HepG2 (cell line): ENCODE results near the gene SRSF8. TPM values are rescaled to one million over a fixed set of nuclear protein-coding genes. Genes with fewer than 3 reads are reported as not detected.
A peak's percentile ranks its signal among the peaks of the same experiment; 100 is the strongest.

Experiments
- HDAC6 ChIP-seq: fragments of 200-600 bp; sonication (generic); IDR thresholded peaks from 2 replicates; pipeline ENCODE4 v1.7.0; 2017; ENCODE audit warnings: mild to moderate bottlenecking, antibody characterized with exemption, low read length, low read depth
- PCBP1 ChIP-seq: fragments of 200-400 bp; formaldehyde crosslinking; IDR thresholded peaks from 2 replicates; pipeline ENCODE4 v1.6.1; 2017; ENCODE audit warnings: mild to moderate bottlenecking, low read depth, low read length, borderline replicate concordance
- RAD21 ChIP-seq: fragments of 450-650 bp; formaldehyde crosslinking; IDR thresholded peaks from 2 replicates; pipeline ENCODE4 v1.5.0; 2020; ENCODE audit warnings: mild to moderate bottlenecking
- RARG ChIP-seq: sonication (generic); formaldehyde crosslinking; IDR thresholded peaks from 2 replicates; pipeline ENCODE4 v1.4.0; 2020; ENCODE audit warnings: low read depth, mild to moderate bottlenecking, missing genetic modification reagents
- TOE1 ChIP-seq: sonication (generic); formaldehyde crosslinking; IDR thresholded peaks from 2 replicates; pipeline ENCODE4 v1.4.0; 2020; ENCODE audit warnings: mild to moderate bottlenecking, missing genetic modification reagents
- U2AF1 ChIP-seq: fragments of 200-400 bp; formaldehyde crosslinking; optimal IDR thresholded peaks from 2 replicates; pipeline ENCODE3; 2017; ENCODE audit warnings: mild to moderate bottlenecking, low read depth, low read length
- ZBTB38 ChIP-seq: sonication (generic); formaldehyde crosslinking; IDR thresholded peaks from 2 replicates; pipeline ENCODE4 v1.5.1; 2020; ENCODE audit warnings: mild to moderate bottlenecking, missing genetic modification reagents
- ZBTB44 ChIP-seq: sonication (generic); formaldehyde crosslinking; IDR thresholded peaks from 2 replicates; pipeline ENCODE4 v1.4.0; 2020; ENCODE audit warnings: missing genetic modification reagents
- ZFP91 ChIP-seq: sonication (generic); formaldehyde crosslinking; IDR thresholded peaks from 2 replicates; pipeline ENCODE4 v1.9.0; 2022; ENCODE audit warnings: missing genetic modification reagents, mild to moderate bottlenecking, borderline replicate concordance
- ZHX1 ChIP-seq: sonication (generic); formaldehyde crosslinking; IDR thresholded peaks from 2 replicates; pipeline ENCODE4 v1.8.1; 2022; ENCODE audit warnings: low read depth, mild to moderate bottlenecking, missing genetic modification reagents
- ZNF30 ChIP-seq: sonication (generic); formaldehyde crosslinking; IDR thresholded peaks from 2 replicates; pipeline ENCODE4 v1.5.0; 2020; ENCODE audit warnings: mild to moderate bottlenecking, missing genetic modification reagents
- ZNF547 ChIP-seq: sonication (generic); formaldehyde crosslinking; IDR thresholded peaks from 2 replicates; pipeline ENCODE4 v1.5.1; 2020; ENCODE audit warnings: mild to moderate bottlenecking, missing genetic modification reagents
- polyA plus RNA-seq, 8 experiments: library from polyadenylated mRNA; depleted of rRNA in 3 of 8; stranded (reverse) in 7 of 8; unstranded in 1 of 8; fragments of >200 nt; fragmentation: Illumina TruSeq in 4 of 8; extraction: Trizol in 4 of 8; gene quantifications; 2 replicates each; pipeline versions ENCODE4 v1.2.1 to v1.2.3, GENCODE V29; 2011 to 2016; ENCODE audit warnings: low read depth in 4 of 8, missing spikeins in 1 of 8, mixed read lengths in 1 of 8; ENCODE audit not compliant: insufficient read depth in 1 of 8
- total RNA-seq, 5 experiments: library from RNA; depleted of rRNA; stranded (reverse); fragments of >200 nt; fragmentation: Illumina TruSeq; extraction: Trizol; gene quantifications; 2 replicates each; pipeline ENCODE4 v1.2.3, GENCODE V29; 2016; ENCODE audit warnings: low read depth in 1 of 5
- TF ChIP-seq, protein P1 (sequence below): sonication (generic); formaldehyde crosslinking; IDR thresholded peaks from 2 replicates; pipeline ENCODE4 v1.4.0; 2020; ENCODE audit warnings: missing genetic modification reagents
- TF ChIP-seq, protein P2 (sequence below): sonication (generic); formaldehyde crosslinking; IDR thresholded peaks from 2 replicates; pipeline ENCODE4 v1.5.1; 2020; ENCODE audit warnings: mild to moderate bottlenecking, missing genetic modification reagents, moderate library complexity
- TF ChIP-seq, protein P3 (sequence below): sonication (generic); formaldehyde crosslinking; IDR thresholded peaks from 2 replicates; pipeline ENCODE4 v1.4.0; 2020; ENCODE audit warnings: mild to moderate bottlenecking, low read depth, missing genetic modification reagents

The SRSF8 gene
- total and polyA plus RNA-seq, 2 of the 13 experiments (the other 11 are each of a cell fraction or from before 2014, with no cell fraction given): 21.8 to 25.8 TPM

- 0 out of 2 replicates have a peak, but pooled peaks have one; percentile 43 for TF ChIP-seq TOE1 (CRISPR knock-in tag)
- TF ChIP-seq, protein P1, sequence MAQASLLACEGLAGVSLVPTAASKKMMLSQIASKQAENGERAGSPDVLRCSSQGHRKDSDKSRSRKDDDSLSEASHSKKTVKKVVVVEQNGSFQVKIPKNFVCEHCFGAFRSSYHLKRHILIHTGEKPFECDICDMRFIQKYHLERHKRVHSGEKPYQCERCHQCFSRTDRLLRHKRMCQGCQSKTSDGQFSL (CRISPR knock-in tag): no peak
- TF ChIP-seq, protein P2, sequence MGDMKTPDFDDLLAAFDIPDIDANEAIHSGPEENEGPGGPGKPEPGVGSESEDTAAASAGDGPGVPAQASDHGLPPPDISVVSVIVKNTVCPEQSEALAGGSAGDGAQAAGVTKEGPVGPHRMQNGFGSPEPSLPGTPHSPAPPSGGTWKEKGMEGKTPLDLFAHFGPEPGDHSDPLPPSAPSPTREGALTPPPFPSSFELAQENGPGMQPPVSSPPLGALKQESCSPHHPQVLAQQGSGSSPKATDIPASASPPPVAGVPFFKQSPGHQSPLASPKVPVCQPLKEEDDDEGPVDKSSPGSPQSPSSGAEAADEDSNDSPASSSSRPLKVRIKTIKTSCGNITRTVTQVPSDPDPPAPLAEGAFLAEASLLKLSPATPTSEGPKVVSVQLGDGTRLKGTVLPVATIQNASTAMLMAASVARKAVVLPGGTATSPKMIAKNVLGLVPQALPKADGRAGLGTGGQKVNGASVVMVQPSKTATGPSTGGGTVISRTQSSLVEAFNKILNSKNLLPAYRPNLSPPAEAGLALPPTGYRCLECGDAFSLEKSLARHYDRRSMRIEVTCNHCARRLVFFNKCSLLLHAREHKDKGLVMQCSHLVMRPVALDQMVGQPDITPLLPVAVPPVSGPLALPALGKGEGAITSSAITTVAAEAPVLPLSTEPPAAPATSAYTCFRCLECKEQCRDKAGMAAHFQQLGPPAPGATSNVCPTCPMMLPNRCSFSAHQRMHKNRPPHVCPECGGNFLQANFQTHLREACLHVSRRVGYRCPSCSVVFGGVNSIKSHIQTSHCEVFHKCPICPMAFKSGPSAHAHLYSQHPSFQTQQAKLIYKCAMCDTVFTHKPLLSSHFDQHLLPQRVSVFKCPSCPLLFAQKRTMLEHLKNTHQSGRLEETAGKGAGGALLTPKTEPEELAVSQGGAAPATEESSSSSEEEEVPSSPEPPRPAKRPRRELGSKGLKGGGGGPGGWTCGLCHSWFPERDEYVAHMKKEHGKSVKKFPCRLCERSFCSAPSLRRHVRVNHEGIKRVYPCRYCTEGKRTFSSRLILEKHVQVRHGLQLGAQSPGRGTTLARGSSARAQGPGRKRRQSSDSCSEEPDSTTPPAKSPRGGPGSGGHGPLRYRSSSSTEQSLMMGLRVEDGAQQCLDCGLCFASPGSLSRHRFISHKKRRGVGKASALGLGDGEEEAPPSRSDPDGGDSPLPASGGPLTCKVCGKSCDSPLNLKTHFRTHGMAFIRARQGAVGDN: peak; percentile 89
- TF ChIP-seq RAD21 (CRISPR knock-in tag): peak; percentile 24; the same call in 1 of the 2 replicates
- no peak; the same call in 1 of the 2 replicates for TF ChIP-seq ZBTB44 (CRISPR knock-in tag)
- TF ChIP-seq PCBP1: no peak
- TF ChIP-seq HDAC6: no peak
- no peak for TF ChIP-seq ZNF30
- TF ChIP-seq, protein P3, sequence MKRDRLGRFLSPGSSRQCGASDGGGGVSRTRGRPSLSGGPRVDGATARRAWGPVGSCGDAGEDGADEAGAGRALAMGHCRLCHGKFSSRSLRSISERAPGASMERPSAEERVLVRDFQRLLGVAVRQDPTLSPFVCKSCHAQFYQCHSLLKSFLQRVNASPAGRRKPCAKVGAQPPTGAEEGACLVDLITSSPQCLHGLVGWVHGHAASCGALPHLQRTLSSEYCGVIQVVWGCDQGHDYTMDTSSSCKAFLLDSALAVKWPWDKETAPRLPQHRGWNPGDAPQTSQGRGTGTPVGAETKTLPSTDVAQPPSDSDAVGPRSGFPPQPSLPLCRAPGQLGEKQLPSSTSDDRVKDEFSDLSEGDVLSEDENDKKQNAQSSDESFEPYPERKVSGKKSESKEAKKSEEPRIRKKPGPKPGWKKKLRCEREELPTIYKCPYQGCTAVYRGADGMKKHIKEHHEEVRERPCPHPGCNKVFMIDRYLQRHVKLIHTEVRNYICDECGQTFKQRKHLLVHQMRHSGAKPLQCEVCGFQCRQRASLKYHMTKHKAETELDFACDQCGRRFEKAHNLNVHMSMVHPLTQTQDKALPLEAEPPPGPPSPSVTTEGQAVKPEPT (CRISPR knock-in tag): peak; percentile 92
- TF ChIP-seq RARG (CRISPR knock-in tag): no peak
- no peak for TF ChIP-seq U2AF1
- TF ChIP-seq ZFP91 (CRISPR knock-in tag): peak; percentile 64; the same call in 1 of the 2 replicates
- TF ChIP-seq ZNF547: peak; percentile 57; the same call in 1 of the 2 replicates
- TF ChIP-seq ZBTB38 (CRISPR knock-in tag): peak; percentile 42; the same call in 1 of the 2 replicates
- TF ChIP-seq ZHX1 (CRISPR knock-in tag): no peak
Observed at GRCh38 chr11:95067039-95067840, 521 bp downstream of the SRSF8 start (continued).
